ENCODE results near the gene AVEN.

DNA sequence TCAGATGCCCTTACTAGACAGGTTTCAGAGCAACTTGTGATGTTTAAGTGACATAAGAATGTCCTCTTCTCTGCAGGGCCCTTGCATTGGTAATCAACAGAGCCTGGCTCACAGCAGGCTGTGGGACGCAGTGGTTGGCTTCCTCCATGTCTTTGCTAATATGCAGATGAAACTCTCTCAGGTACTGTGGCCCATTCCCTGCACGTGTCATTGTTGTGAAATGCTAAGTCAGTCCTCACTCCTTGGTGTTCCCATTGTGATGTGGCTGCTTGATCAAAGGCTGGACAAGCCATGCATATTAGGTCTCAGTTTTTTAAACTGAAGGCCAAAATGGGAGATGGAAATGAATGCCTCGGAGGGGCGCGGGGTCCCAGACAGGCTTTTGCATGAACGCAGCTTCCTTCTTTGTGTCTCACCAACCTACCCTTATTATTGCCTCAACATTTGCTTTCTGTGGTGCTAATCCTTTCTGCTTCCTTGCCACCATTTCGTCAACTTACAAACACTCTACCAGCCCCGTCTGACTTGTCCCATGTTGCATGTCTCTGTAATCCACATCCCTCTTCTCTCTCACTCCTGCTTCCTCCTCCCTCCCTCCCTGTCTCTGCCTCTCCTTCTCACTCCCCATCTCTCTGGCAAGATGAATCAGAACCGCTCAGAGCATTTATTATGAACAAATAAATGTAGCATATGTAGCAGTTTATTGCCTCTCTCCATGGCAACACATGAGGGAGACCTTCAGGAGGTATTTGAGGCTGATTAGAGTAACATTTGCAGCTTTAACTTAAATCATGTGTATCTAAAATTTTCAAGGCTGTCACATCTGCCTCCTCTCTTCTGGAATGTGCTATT is 203.9 kb downstream of the AVEN start:
- no peak for TF ChIP-seq CTCF (IDR thresholded peaks at IDR 0.05)
- no peak for TF ChIP-seq POLR2A (IDR thresholded peaks at IDR 0.05)
- TF ChIP-seq POLR2AphosphoS5 (IDR thresholded peaks at IDR 0.05): no peak

Measured in breast epithelium (tissue), 3 donors.